SU-DHL-6 (cell line): ENCODE data around the gene SCD.

Experiments
- H2AFZ ChIP-seq: fragments of 200-600 bp; sonication (generic); 2 replicates; pipeline ENCODE4 v1.6.1; 2014; ENCODE audit warnings: low read depth, mild to moderate bottlenecking, moderate library complexity, mixed read lengths, antibody characterized with exemption, low read length; ENCODE audit not compliant: severe bottlenecking
- H3F3A ChIP-seq: fragments of 200-600 bp; shearing (Covaris generic); 2 replicates; pipeline ENCODE4 v1.6.0; 2016; ENCODE audit warnings: antibody characterized with exemption, mild to moderate bottlenecking; ENCODE audit not compliant: insufficient read depth
- H3K27ac ChIP-seq: fragments of 200-600 bp; sonication (generic); 2 replicates; pipeline ENCODE4 v1.5.1; 2016; ENCODE audit warnings: low read depth, mild to moderate bottlenecking, low read length, moderate library complexity, mixed read lengths
- H3K27me3 ChIP-seq: fragments of 200-600 bp; sonication (generic), shearing (Covaris generic); 2 replicates; pipeline ENCODE4 v1.6.0; 2014; ENCODE audit warnings: mild to moderate bottlenecking, low read length
- H3K36me3 ChIP-seq: fragments of 200-600 bp; sonication (generic); 2 replicates; pipeline ENCODE4 v1.6.1; 2014; ENCODE audit warnings: mild to moderate bottlenecking, low read length, mixed read lengths
- H3K4me2 ChIP-seq: fragments of 300-600, 200-600 bp; shearing (Covaris generic), sonication (generic); 2 replicates; pipeline ENCODE4 v1.6.0; 2014; ENCODE audit warnings: low read length, low read depth, mild to moderate bottlenecking; ENCODE audit not compliant: poor library complexity, severe bottlenecking
- H3K4me3 ChIP-seq: fragments of 200-600 bp; sonication (generic); 2 replicates; pipeline ENCODE4 v1.5.1; 2014; ENCODE audit warnings: antibody characterized with exemption, low read length, mild to moderate bottlenecking, mixed read lengths; ENCODE audit not compliant: insufficient read depth, poor library complexity, severe bottlenecking
- H3K79me2 ChIP-seq: fragments of 200-600 bp; sonication (generic); 2 replicates; pipeline ENCODE4 v1.6.1; 2014; ENCODE audit warnings: mild to moderate bottlenecking, low read length, moderate library complexity; ENCODE audit not compliant: insufficient read depth
- H3K9ac ChIP-seq: fragments of 200-600 bp; sonication (generic); 2 replicates; pipeline ENCODE4 v1.7.0; 2014; ENCODE audit warnings: mild to moderate bottlenecking, low read length
- H3K9me2 ChIP-seq: fragments of 200-600 bp; sonication (generic); replicated peaks from 2 replicates; pipeline ENCODE4 v1.6.1; 2014; ENCODE audit warnings: low read length; ENCODE audit not compliant: insufficient read depth
- H3K9me3 ChIP-seq: fragments of 200-600 bp; sonication (generic); 2 replicates; pipeline ENCODE4 v1.6.1; 2014; ENCODE audit warnings: low read length, mixed read lengths; ENCODE audit not compliant: insufficient read depth
- H4K20me1 ChIP-seq: fragments of 200-600 bp; sonication (generic); 2 replicates; pipeline ENCODE4 v1.6.1; 2014; ENCODE audit warnings: low read depth, mild to moderate bottlenecking, antibody characterized with exemption, low read length, moderate library complexity, mixed read lengths
- EZH2phosphoT487 ChIP-seq: fragments of 200-600 bp; sonication (generic), shearing (Covaris generic); conservative IDR thresholded peaks from 2 replicates; pipeline ENCODE4 v1.6.1; 2018; ENCODE audit warnings: mild to moderate bottlenecking, antibody characterized with exemption, low read length, moderate library complexity, mixed read lengths
- TF ChIP-seq, protein P1 (sequence below): fragments of 200-600 bp; sonication (generic); IDR thresholded peaks from one replicate; pipeline ENCODE4 v1.5.1; 2017; ENCODE audit warnings: antibody characterized with exemption, mild to moderate bottlenecking, low read length, moderate library complexity; ENCODE audit not compliant: insufficient read depth, poor library complexity, severe bottlenecking

SCD gene

GRCh38 chr10:100353770-100354485, 6.9 kb downstream of the SCD start:
- no peaks in the 10 kb centered on the region for H3F3A ChIP-seq
- H3K36me3 ChIP-seq = peaks cover 78% of the 10 kb centered on the region
- no peaks in the 10 kb centered on the region for H3K9me2 ChIP-seq
- no peak overlapping the region for H3K4me3 ChIP-seq
- H3K9me3 ChIP-seq = no peaks in the 10 kb centered on the region
- peaks cover 48% of the 10 kb centered on the region for H3K79me2 ChIP-seq
- no peak overlapping the region for H3K4me2 ChIP-seq
- TF ChIP-seq EZH2phosphoT487 = no peak
- TF ChIP-seq, protein P1, sequence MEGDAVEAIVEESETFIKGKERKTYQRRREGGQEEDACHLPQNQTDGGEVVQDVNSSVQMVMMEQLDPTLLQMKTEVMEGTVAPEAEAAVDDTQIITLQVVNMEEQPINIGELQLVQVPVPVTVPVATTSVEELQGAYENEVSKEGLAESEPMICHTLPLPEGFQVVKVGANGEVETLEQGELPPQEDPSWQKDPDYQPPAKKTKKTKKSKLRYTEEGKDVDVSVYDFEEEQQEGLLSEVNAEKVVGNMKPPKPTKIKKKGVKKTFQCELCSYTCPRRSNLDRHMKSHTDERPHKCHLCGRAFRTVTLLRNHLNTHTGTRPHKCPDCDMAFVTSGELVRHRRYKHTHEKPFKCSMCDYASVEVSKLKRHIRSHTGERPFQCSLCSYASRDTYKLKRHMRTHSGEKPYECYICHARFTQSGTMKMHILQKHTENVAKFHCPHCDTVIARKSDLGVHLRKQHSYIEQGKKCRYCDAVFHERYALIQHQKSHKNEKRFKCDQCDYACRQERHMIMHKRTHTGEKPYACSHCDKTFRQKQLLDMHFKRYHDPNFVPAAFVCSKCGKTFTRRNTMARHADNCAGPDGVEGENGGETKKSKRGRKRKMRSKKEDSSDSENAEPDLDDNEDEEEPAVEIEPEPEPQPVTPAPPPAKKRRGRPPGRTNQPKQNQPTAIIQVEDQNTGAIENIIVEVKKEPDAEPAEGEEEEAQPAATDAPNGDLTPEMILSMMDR = no peak
- H3K9ac ChIP-seq = no peak overlapping the region
- H3K27ac ChIP-seq = no peak overlapping the region
- no peak overlapping the region for H2AFZ ChIP-seq
- H4K20me1 ChIP-seq = peaks cover 41% of the 10 kb centered on the region
- no peaks in the 10 kb centered on the region for H3K27me3 ChIP-seq

GRCh38 chr10:100355086-100355485, 8.1 kb downstream of the SCD start:
- no peak overlapping the region for H3K9ac ChIP-seq
- H3F3A ChIP-seq = 0 out of 2 replicates have a peak, but pooled peaks cover 5% of the 10 kb centered on the region
- H3K79me2 ChIP-seq = peaks cover 37% of the 10 kb centered on the region
- no peak overlapping the region for H3K4me2 ChIP-seq
- no peak overlapping the region for H3K4me3 ChIP-seq
- no peaks in the 10 kb centered on the region for H3K9me3 ChIP-seq
- peaks cover 41% of the 10 kb centered on the region for H4K20me1 ChIP-seq
- no peak for TF ChIP-seq EZH2phosphoT487
- TF ChIP-seq, protein P1 = no peak
- H3K27ac ChIP-seq = no peak overlapping the region
- peaks cover 78% of the 10 kb centered on the region for H3K36me3 ChIP-seq
- no peaks in the 10 kb centered on the region for H3K27me3 ChIP-seq
- no peaks in the 10 kb centered on the region for H3K9me2 ChIP-seq
- no peak overlapping the region for H2AFZ ChIP-seq

- H2AFZ ChIP-seq = no peak overlapping the region
- H3K4me3 ChIP-seq = no peak overlapping the region
- H3K79me2 ChIP-seq = peaks cover 24% of the 10 kb centered on the region
- no peak overlapping the region for H3K4me2 ChIP-seq
- 0 out of 2 replicates have a peak, but pooled peaks cover 5% of the 10 kb centered on the region for H3F3A ChIP-seq
- H4K20me1 ChIP-seq = peaks cover 33% of the 10 kb centered on the region
- TF ChIP-seq, protein P1 = no peak
- no peak for TF ChIP-seq EZH2phosphoT487
- H3K27me3 ChIP-seq = no peaks in the 10 kb centered on the region
- no peak overlapping the region for H3K9ac ChIP-seq
- no peaks in the 10 kb centered on the region for H3K9me3 ChIP-seq
- peaks cover 73% of the 10 kb centered on the region for H3K36me3 ChIP-seq
- H3K27ac ChIP-seq = no peak overlapping the region
- H3K9me2 ChIP-seq = no peaks in the 10 kb centered on the region
Measured at GRCh38 chr10:100356067-100357017, 9.3 kb downstream of the SCD start.
